ENCODE measurements around the gene SCN7A. TPM values are rescaled to one million over a fixed set of nuclear protein-coding genes. Genes with fewer than 3 reads are reported as not detected.
"Not testable (repeated sequence)": the region's sequence is repeated elsewhere in the genome, so short reads cannot be mapped to it uniquely, and the experiment has no call there.

Gene SCN7A
- total and polyA plus RNA-seq, 4 donors = 6.1 to 178 (median 23.6) TPM

DNA sequence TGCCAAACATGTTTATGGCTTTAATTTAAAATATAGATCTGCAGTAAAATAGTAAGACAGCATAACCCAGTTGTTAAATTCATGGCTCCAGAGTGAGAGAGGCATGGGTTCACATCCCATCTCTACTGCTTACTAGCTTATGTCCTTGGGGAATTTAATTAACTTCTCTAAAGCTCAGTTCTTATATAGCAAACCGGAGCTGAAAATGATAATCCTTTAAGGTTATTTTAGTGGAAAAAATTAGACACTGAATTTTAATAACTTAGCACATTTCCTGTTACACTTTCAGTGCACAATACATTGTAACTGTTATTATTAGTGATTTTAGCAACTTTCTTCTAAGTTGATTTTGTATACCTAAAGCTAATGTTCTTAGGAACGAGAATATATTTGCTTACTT lies 133.1 kb downstream of the SCN7A start:
- TF ChIP-seq, protein P1, sequence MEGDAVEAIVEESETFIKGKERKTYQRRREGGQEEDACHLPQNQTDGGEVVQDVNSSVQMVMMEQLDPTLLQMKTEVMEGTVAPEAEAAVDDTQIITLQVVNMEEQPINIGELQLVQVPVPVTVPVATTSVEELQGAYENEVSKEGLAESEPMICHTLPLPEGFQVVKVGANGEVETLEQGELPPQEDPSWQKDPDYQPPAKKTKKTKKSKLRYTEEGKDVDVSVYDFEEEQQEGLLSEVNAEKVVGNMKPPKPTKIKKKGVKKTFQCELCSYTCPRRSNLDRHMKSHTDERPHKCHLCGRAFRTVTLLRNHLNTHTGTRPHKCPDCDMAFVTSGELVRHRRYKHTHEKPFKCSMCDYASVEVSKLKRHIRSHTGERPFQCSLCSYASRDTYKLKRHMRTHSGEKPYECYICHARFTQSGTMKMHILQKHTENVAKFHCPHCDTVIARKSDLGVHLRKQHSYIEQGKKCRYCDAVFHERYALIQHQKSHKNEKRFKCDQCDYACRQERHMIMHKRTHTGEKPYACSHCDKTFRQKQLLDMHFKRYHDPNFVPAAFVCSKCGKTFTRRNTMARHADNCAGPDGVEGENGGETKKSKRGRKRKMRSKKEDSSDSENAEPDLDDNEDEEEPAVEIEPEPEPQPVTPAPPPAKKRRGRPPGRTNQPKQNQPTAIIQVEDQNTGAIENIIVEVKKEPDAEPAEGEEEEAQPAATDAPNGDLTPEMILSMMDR (IDR thresholded peaks at IDR 0.05; ENCODE audit: control extremely low read depth, extremely low read depth) = no peak
- 67 to 77% methylated on average over 2 of the region's 2 CpGs for WGBS, 2 donors
- Histone ChIP-seq H3K4me1 (ENCODE audit: control insufficient read depth in 5 of 5, insufficient read depth in 5 of 5, low read length in 5 of 5) (no peaks in the 10 kb centered on the region), H3K4me3 (no peak overlapping the region), H3K27me3 (ENCODE audit: control insufficient read depth in 3 of 3, insufficient read depth in 3 of 3, low read length in 2 of 3) (no peaks in the 10 kb centered on the region), H3K36me3 (ENCODE audit: control insufficient read depth in 4 of 4, insufficient read depth in 4 of 4, low read length in 4 of 4) (no peaks in the 10 kb centered on the region), H3K9ac (ENCODE audit: insufficient read depth in 1 of 2, low read length in 2 of 2) (no peak overlapping the region), H3K27ac (ENCODE audit: low read depth in 1 of 2, low read length in 1 of 2) (no peak overlapping the region), H3K9me3 (ENCODE audit: control insufficient read depth in 4 of 4, insufficient read depth in 3 of 4, low read length in 3 of 4) (no peaks in the 10 kb centered on the region)
- ATAC-seq (ENCODE audit: insufficient read depth, low FRiP score) (no peak), DNase-seq (no peak)

DNA sequence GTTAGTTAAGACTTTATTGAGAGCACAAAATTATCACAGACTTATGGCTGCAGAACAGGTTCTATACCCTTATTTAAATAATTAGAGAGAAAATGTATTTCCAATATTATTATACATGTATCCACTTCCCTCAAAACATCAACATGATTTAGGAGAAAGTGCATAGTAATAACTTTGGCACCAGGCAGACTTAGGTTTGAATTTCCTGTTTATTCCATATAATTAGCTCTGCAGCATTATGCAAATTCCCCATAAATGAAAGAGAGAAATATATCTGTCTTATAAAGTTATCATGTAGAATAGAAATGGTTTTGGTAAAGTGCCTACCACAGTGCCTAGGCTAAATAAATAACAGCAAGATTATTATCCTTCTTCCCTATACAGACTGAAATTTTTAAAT lies 133.6 kb downstream of the SCN7A start:
- ATAC-seq (ENCODE audit: insufficient read depth, low FRiP score) = no peak
- Histone ChIP-seq H3K4me1 (ENCODE audit: control insufficient read depth in 5 of 5, insufficient read depth in 5 of 5, low read length in 5 of 5) (no peaks in the 10 kb centered on the region), H3K27ac (ENCODE audit: low read depth in 1 of 2, low read length in 1 of 2) (no peak overlapping the region), H3K4me3 (no peak overlapping the region), H3K9me3 (ENCODE audit: control insufficient read depth in 4 of 4, insufficient read depth in 3 of 4, low read length in 3 of 4) (no peaks in the 10 kb centered on the region), H3K9ac (ENCODE audit: insufficient read depth in 1 of 2, low read length in 2 of 2) (no peak overlapping the region), H3K36me3 (ENCODE audit: control insufficient read depth in 4 of 4, insufficient read depth in 4 of 4, low read length in 4 of 4) (no peaks in the 10 kb centered on the region), H3K27me3 (ENCODE audit: control insufficient read depth in 3 of 3, insufficient read depth in 3 of 3, low read length in 2 of 3) (no peaks in the 10 kb centered on the region)
- TF ChIP-seq, protein P1 (IDR thresholded peaks at IDR 0.05; ENCODE audit: control extremely low read depth, extremely low read depth) = no peak
- no peak for DNase-seq

DNA sequence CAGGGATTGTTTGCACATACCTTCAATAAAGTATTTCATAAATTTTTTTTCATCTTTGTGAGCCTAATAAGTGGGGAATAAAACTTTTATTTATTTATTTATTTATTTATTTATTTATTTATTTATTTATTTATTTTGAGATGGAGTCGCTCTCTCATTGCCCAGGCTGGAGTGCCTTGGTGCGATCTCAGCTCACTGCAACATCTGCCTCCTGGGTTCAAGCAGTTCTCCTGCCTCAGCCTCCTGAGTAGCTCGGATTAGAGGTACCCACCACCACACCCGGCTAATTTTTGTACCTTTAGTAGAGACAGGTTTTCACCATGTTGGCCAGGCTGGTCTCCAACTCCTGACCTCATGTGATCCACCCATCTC lies 136.1 kb downstream of the SCN7A start:
- not testable (repeated sequence) for H3K4me1 ChIP-seq (ENCODE audit: control insufficient read depth in 5 of 5, insufficient read depth in 5 of 5, low read length in 5 of 5); H3K27me3 ChIP-seq (ENCODE audit: control insufficient read depth in 3 of 3, insufficient read depth in 3 of 3, low read length in 2 of 3); ATAC-seq (ENCODE audit: insufficient read depth, low FRiP score); H3K9me3 ChIP-seq (ENCODE audit: control insufficient read depth in 4 of 4, insufficient read depth in 3 of 4, low read length in 3 of 4); H3K27ac ChIP-seq (ENCODE audit: low read depth in 1 of 2, low read length in 1 of 2); DNase-seq; H3K36me3 ChIP-seq (ENCODE audit: control insufficient read depth in 4 of 4, insufficient read depth in 4 of 4, low read length in 4 of 4); H3K9ac ChIP-seq (ENCODE audit: insufficient read depth in 1 of 2, low read length in 2 of 2); H3K4me3 ChIP-seq
- WGBS, 2 donors = 95 to 98% methylated on average over 4 of the region's 4 CpGs

DNA sequence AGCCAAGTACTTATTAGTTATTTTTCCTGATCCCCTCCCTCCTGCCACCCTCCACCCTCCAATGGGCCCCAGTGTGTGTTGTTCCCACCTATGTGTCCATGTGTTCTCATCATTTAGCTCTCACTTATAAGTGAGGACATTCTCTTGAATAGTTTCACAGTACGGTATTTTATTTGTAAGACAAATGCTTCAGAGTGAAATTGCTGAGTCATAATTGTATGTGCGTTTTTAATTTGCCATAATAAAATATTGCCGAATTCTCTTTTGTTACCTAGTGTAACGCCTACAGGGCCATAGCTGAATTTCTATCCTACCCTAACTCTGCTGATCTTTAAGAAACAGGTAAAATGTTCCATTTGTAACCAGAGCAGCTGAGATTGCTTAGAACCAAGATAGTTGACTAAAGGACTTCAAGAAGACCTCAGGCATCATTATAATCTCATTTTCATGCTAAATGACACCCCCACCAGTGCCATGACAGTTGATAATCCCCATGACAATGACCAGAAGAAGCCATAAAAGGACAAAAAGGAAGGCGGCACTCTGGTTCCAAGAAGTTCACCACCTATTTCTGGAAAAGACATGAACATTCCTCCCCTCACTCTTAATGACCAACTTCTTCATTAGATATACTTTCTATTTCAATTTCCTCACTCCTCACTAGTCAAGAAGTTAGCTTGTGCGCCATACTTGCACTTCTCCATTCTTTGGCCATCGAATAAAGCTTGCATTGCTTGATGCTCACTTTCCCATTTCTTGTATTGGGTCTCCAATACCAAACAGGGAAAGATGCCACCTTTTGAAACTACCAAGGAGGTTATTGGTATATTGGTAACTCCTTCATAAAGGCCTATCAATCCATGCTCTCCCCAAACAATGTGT lies 136.7 kb downstream of the SCN7A start:
- no peak for ATAC-seq (ENCODE audit: insufficient read depth, low FRiP score)
- no peak for DNase-seq
- Histone ChIP-seq H3K4me1 (ENCODE audit: control insufficient read depth in 5 of 5, insufficient read depth in 5 of 5, low read length in 5 of 5) (no peaks in the 10 kb centered on the region), H3K27ac (ENCODE audit: low read depth in 1 of 2, low read length in 1 of 2) (no peak overlapping the region), H3K9ac (ENCODE audit: insufficient read depth in 1 of 2, low read length in 2 of 2) (no peak overlapping the region), H3K27me3 (ENCODE audit: control insufficient read depth in 3 of 3, insufficient read depth in 3 of 3, low read length in 2 of 3) (no peaks in the 10 kb centered on the region), H3K9me3 (ENCODE audit: control insufficient read depth in 4 of 4, insufficient read depth in 3 of 4, low read length in 3 of 4) (no peaks in the 10 kb centered on the region), H3K36me3 (ENCODE audit: control insufficient read depth in 4 of 4, insufficient read depth in 4 of 4, low read length in 4 of 4) (no peaks in the 10 kb centered on the region), H3K4me3 (no peak overlapping the region)
- WGBS, 2 donors = 93 to 95% methylated on average over 7 of the region's 7 CpGs
- TF ChIP-seq, protein P1 (IDR thresholded peaks at IDR 0.05; ENCODE audit: control extremely low read depth, extremely low read depth) = no peak

Other genes starting within 250 kb of the SCN7A start
- 10 to 100 TPM; 11.8 to 46.4 TPM for gene SCN9A, start 118.3 kb downstream of the SCN7A start, total RNA-seq
- 1 to 10 TPM; 1.5 to 2.6 TPM for gene SCN9A, start 118.3 kb downstream of the SCN7A start, polyA plus RNA-seq

All from lung (tissue), 12 donors.